ENCODE measurements around the gene PTPN5.

Gene PTPN5

GRCh38 chr11:18743900-18744514, 47.6 kb downstream of the PTPN5 start:
- Histone ChIP-seq H3K9me3 (ENCODE audit: low read length) (no peaks in the 10 kb centered on the region), H2AFZ (ENCODE audit: low read depth, low read length) (no peak overlapping the region), H3K4me3 (ENCODE audit: low read length) (no peak overlapping the region), H3K27me3 (ENCODE audit: insufficient read depth, low read length) (peaks cover 17% of the 10 kb centered on the region), H3K36me3 (ENCODE audit: insufficient read depth, low read length) (no peaks in the 10 kb centered on the region), H3K4me1 (ENCODE audit: insufficient read depth, low read length) (peaks cover 4% of the 10 kb centered on the region)

- Histone ChIP-seq H3K27me3 (ENCODE audit: insufficient read depth, low read length) (peaks cover 17% of the 10 kb centered on the region), H3K36me3 (ENCODE audit: insufficient read depth, low read length) (no peaks in the 10 kb centered on the region), H3K4me3 (ENCODE audit: low read length) (no peak overlapping the region), H3K4me1 (ENCODE audit: insufficient read depth, low read length) (no peaks in the 10 kb centered on the region), H2AFZ (ENCODE audit: low read depth, low read length) (no peak overlapping the region), H3K9me3 (ENCODE audit: low read length) (no peaks in the 10 kb centered on the region)
These were observed 48.2 kb downstream of the PTPN5 start for GRCh38 chr11:18743365-18743764.

GRCh38 chr11:18741783-18742182, 49.8 kb downstream of the PTPN5 start:
- Histone ChIP-seq H3K9me3 (ENCODE audit: low read length) (no peaks in the 10 kb centered on the region), H2AFZ (ENCODE audit: low read depth, low read length) (no peak overlapping the region), H3K4me1 (ENCODE audit: insufficient read depth, low read length) (no peaks in the 10 kb centered on the region), H3K36me3 (ENCODE audit: insufficient read depth, low read length) (no peaks in the 10 kb centered on the region), H3K27me3 (ENCODE audit: insufficient read depth, low read length) (peaks cover 17% of the 10 kb centered on the region), H3K4me3 (ENCODE audit: low read length) (no peak overlapping the region)

- Histone ChIP-seq H3K36me3 (ENCODE audit: insufficient read depth, low read length) (no peaks in the 10 kb centered on the region), H2AFZ (ENCODE audit: low read depth, low read length) (no peak overlapping the region), H3K4me3 (ENCODE audit: low read length) (no peak overlapping the region)
These were observed 51.9 kb downstream of the PTPN5 start for GRCh38 chr11:18739685-18740084.

GRCh38 chr11:18737642-18738041, 54.0 kb downstream of the PTPN5 start:
- Histone ChIP-seq H3K27me3 (ENCODE audit: insufficient read depth, low read length) (no peaks in the 10 kb centered on the region), H3K9me3 (ENCODE audit: low read length) (no peaks in the 10 kb centered on the region), H2AFZ (ENCODE audit: low read depth, low read length) (no peak overlapping the region), H3K36me3 (ENCODE audit: insufficient read depth, low read length) (no peaks in the 10 kb centered on the region), H3K4me1 (ENCODE audit: insufficient read depth, low read length) (no peaks in the 10 kb centered on the region), H3K4me3 (ENCODE audit: low read length) (no peak overlapping the region)

More at GRCh38 chr11:18739685-18740084, 51.9 kb downstream of the PTPN5 start:
- Histone ChIP-seq H3K4me1 (ENCODE audit: insufficient read depth, low read length) (no peaks in the 10 kb centered on the region), H3K9me3 (ENCODE audit: low read length) (no peaks in the 10 kb centered on the region), H3K27me3 (ENCODE audit: insufficient read depth, low read length) (peaks cover 7% of the 10 kb centered on the region)

- H3K9me3 ChIP-seq (ENCODE audit: low read length) = no peaks in the 10 kb centered on the region
- H3K4me3 ChIP-seq (ENCODE audit: low read length) = no peak overlapping the region
- H3K27me3 ChIP-seq (ENCODE audit: insufficient read depth, low read length) = no peaks in the 10 kb centered on the region
- no peak overlapping the region for H2AFZ ChIP-seq (ENCODE audit: low read depth, low read length)
- no peaks in the 10 kb centered on the region for H3K36me3 ChIP-seq (ENCODE audit: insufficient read depth, low read length)
- no peaks in the 10 kb centered on the region for H3K4me1 ChIP-seq (ENCODE audit: insufficient read depth, low read length)
These were observed 54.9 kb downstream of the PTPN5 start for GRCh38 chr11:18736590-18737148.

GRCh38 chr11:18733202-18733601, 58.4 kb downstream of the PTPN5 start:
- Histone ChIP-seq H3K36me3 (ENCODE audit: insufficient read depth, low read length) (no peaks in the 10 kb centered on the region), H3K27me3 (ENCODE audit: insufficient read depth, low read length) (peaks cover 7% of the 10 kb centered on the region), H3K4me3 (ENCODE audit: low read length) (no peak overlapping the region), H3K9me3 (ENCODE audit: low read length) (no peaks in the 10 kb centered on the region), H3K4me1 (ENCODE audit: insufficient read depth, low read length) (no peaks in the 10 kb centered on the region), H2AFZ (ENCODE audit: low read depth, low read length) (no peak overlapping the region)

GRCh38 chr11:18731949-18732821, 59.4 kb downstream of the PTPN5 start:
- Histone ChIP-seq H3K9me3 (ENCODE audit: low read length) (no peaks in the 10 kb centered on the region), H3K4me3 (ENCODE audit: low read length) (no peak overlapping the region), H3K27me3 (ENCODE audit: insufficient read depth, low read length) (peaks cover 7% of the 10 kb centered on the region), H3K4me1 (ENCODE audit: insufficient read depth, low read length) (no peaks in the 10 kb centered on the region), H3K36me3 (ENCODE audit: insufficient read depth, low read length) (no peaks in the 10 kb centered on the region), H2AFZ (ENCODE audit: low read depth, low read length) (no peak overlapping the region)

- H3K36me3 ChIP-seq (ENCODE audit: insufficient read depth, low read length) = no peaks in the 10 kb centered on the region
- H2AFZ ChIP-seq (ENCODE audit: low read depth, low read length) = no peak overlapping the region
- H3K9me3 ChIP-seq (ENCODE audit: low read length) = no peaks in the 10 kb centered on the region
- H3K4me3 ChIP-seq (ENCODE audit: low read length) = no peak overlapping the region
- peaks cover 7% of the 10 kb centered on the region for H3K27me3 ChIP-seq (ENCODE audit: insufficient read depth, low read length)
- no peaks in the 10 kb centered on the region for H3K4me1 ChIP-seq (ENCODE audit: insufficient read depth, low read length)
These were observed 60.2 kb downstream of the PTPN5 start for GRCh38 chr11:18731441-18731840.

GRCh38 chr11:18730020-18730419, 61.6 kb downstream of the PTPN5 start:
- no peaks in the 10 kb centered on the region for H3K36me3 ChIP-seq (ENCODE audit: insufficient read depth, low read length)
- no peak overlapping the region for H2AFZ ChIP-seq (ENCODE audit: low read depth, low read length)
- H3K4me3 ChIP-seq (ENCODE audit: low read length) = no peak overlapping the region
- peaks cover 7% of the 10 kb centered on the region for H3K27me3 ChIP-seq (ENCODE audit: insufficient read depth, low read length)
- H3K9me3 ChIP-seq (ENCODE audit: low read length) = no peaks in the 10 kb centered on the region
- no peaks in the 10 kb centered on the region for H3K4me1 ChIP-seq (ENCODE audit: insufficient read depth, low read length)

GRCh38 chr11:18729426-18729825, 62.2 kb downstream of the PTPN5 start:
- Histone ChIP-seq H3K27me3 (ENCODE audit: insufficient read depth, low read length) (peaks cover 7% of the 10 kb centered on the region), H3K9me3 (ENCODE audit: low read length) (no peaks in the 10 kb centered on the region), H3K36me3 (ENCODE audit: insufficient read depth, low read length) (no peaks in the 10 kb centered on the region), H3K4me1 (ENCODE audit: insufficient read depth, low read length) (no peaks in the 10 kb centered on the region), H3K4me3 (ENCODE audit: low read length) (no peak overlapping the region), H2AFZ (ENCODE audit: low read depth, low read length) (no peak overlapping the region)

- H3K4me3 ChIP-seq (ENCODE audit: low read length) = no peak overlapping the region
- no peaks in the 10 kb centered on the region for H3K4me1 ChIP-seq (ENCODE audit: insufficient read depth, low read length)
- no peaks in the 10 kb centered on the region for H3K9me3 ChIP-seq (ENCODE audit: low read length)
- no peak overlapping the region for H2AFZ ChIP-seq (ENCODE audit: low read depth, low read length)
- peaks cover 7% of the 10 kb centered on the region for H3K27me3 ChIP-seq (ENCODE audit: insufficient read depth, low read length)
- no peaks in the 10 kb centered on the region for H3K36me3 ChIP-seq (ENCODE audit: insufficient read depth, low read length)
These were observed 62.9 kb downstream of the PTPN5 start for GRCh38 chr11:18728658-18729057.

- Histone ChIP-seq H3K36me3 (ENCODE audit: insufficient read depth, low read length) (no peaks in the 10 kb centered on the region), H3K9me3 (ENCODE audit: low read length) (no peaks in the 10 kb centered on the region), H3K4me3 (ENCODE audit: low read length) (no peak overlapping the region), H3K27me3 (ENCODE audit: insufficient read depth, low read length) (peaks cover 7% of the 10 kb centered on the region), H3K4me1 (ENCODE audit: insufficient read depth, low read length) (no peaks in the 10 kb centered on the region), H2AFZ (ENCODE audit: low read depth, low read length) (no peak overlapping the region)
These were observed 63.9 kb downstream of the PTPN5 start for GRCh38 chr11:18727479-18728236.
